Stimulated activated CD4-positive, alpha-beta T cell treated with anti-CD3 and anti-CD28 coated beads, Interleukin-15, amount 100 ng/mL, for 48 hours (primary cell): ENCODE results near the gene DNAI2.

ENCODE experiments used
- DNase-seq, 2 donors: peaks; one replicate each; pipeline ENCODE4 v3.0.0-alpha.2; 2020; ENCODE audit warnings: low read depth in 2 of 2

DNAI2 gene

GRCh38 chr17:74361230-74362068, 87.4 kb downstream of the DNAI2 start, which contains the start of gene BTBD17:
TSS of gene BTBD17 (minus strand) at chr17:74361868. CDS start at chr17:74361819, 49 bp downstream.
- no peak for DNase-seq

GRCh38 chr17:74362069-74362405, 88.0 kb downstream of the DNAI2 start:
- no peak for DNase-seq

GRCh38 chr17:74362810-74363498, 88.9 kb downstream of the DNAI2 start:
- no peak for DNase-seq
